GM18861 (cell line): Measurements from ENCODE around the gene RGS17.
A peak's percentile ranks its signal among the peaks of the same experiment; 100 is the strongest.
"Not testable (repeated sequence)": the region's sequence is repeated elsewhere in the genome, so short reads cannot be mapped to it uniquely, and the experiment has no call there.

Experiments
- ATAC-seq: cut with Tn5 transposase; IDR thresholded peaks from one replicate; pipeline ENCODE4 v1.9.1; 2021; ENCODE audit not compliant: unreplicated experiment

RGS17 gene, protein sequence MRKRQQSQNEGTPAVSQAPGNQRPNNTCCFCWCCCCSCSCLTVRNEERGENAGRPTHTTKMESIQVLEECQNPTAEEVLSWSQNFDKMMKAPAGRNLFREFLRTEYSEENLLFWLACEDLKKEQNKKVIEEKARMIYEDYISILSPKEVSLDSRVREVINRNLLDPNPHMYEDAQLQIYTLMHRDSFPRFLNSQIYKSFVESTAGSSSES

DNA sequence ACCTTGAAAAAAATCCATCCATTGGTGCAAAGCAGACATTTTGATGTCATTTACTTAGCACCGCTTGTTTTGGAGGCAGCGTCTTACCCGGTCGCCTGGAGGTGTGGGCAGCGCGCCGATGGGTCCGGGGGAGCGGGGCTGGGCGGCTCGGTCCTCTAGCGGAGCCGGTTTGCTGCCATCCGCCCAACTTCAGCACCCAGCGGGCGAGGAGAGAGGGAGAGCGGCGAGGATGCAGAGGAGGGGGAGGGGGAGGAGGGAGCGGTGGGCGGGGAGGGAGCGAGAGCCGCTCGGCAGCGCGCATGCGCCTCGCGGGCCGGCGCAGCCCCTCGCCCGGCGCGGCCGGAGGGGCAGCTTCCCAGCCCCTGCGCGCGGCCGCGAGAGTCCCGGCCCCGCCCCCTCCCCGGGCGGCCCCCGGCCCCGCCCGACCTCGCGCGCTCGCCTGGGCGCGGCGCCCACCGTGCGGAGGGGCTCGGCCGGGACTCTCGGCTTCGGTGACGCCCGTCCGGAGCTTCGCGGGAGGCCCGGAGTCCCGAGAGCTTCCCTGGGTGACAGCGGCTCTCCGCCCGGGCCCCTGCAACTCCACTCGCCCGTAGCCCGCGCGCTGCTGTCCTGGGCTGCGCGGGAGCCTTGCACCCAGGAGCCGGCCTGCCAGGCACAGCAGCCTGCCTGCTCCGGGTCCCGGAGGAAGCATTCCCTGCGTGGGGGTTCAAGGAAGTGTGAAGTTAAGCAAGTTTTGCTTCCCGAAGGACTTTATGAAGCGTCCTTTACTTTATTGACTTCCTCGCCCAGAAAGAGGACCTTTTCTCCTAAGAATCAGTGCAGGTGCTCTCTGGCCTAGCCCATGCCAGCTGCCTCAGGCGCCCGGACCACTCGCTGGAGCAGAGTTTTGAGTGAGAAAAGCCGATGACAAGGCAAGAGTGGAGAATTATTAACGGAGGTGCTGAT lies at the start of gene RGS17:
TSS of gene RGS17 (minus strand) at position 246 of the 945 bp plus-strand sequence. CDS start 87,264 bp downstream, outside the sequence.
- ATAC-seq = peak; percentile 61

GRCh38 chr6:153172815-153173214 lies 41.7 kb upstream of the RGS17 start:
- ATAC-seq = no peak

DNA sequence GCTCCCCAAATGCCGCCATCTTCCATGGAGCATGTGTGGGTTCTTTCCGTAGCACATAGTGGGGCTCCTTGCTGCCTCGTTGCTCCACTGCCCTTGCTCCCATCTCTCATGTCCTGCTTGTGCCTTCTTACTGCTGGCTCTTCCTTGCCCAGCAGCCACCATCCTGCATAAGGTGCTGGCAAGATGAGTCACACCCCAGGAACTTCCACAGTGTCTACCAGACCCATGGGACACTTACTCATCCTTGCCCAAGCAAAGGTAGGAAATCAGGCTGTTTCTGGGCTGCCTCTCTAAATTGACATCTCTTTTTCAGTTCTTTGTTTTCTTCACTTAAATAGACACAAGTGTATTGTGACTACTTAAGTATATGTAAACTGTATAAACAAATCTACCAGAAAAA lies 39.4 kb upstream of the RGS17 start:
- no peak for ATAC-seq

DNA sequence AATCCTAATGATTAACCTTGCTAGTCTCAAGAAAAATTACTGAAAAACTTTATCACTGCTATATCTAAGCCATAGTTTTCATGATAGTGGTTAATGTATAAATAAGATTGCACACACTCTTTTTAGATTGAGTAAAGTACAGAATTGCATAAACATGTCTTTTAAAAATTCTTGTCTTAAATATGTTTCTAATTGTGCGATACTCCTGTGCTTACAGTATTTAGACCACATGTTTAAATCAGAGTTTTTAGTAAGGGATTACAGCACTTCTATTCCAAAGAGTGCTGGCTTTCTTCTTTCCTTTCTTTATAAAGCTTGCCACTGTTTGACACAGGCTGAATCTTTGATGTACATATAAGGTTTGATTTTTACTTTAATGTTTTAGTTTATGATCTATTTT lies 36.8 kb upstream of the RGS17 start:
- ATAC-seq = no peak

DNA sequence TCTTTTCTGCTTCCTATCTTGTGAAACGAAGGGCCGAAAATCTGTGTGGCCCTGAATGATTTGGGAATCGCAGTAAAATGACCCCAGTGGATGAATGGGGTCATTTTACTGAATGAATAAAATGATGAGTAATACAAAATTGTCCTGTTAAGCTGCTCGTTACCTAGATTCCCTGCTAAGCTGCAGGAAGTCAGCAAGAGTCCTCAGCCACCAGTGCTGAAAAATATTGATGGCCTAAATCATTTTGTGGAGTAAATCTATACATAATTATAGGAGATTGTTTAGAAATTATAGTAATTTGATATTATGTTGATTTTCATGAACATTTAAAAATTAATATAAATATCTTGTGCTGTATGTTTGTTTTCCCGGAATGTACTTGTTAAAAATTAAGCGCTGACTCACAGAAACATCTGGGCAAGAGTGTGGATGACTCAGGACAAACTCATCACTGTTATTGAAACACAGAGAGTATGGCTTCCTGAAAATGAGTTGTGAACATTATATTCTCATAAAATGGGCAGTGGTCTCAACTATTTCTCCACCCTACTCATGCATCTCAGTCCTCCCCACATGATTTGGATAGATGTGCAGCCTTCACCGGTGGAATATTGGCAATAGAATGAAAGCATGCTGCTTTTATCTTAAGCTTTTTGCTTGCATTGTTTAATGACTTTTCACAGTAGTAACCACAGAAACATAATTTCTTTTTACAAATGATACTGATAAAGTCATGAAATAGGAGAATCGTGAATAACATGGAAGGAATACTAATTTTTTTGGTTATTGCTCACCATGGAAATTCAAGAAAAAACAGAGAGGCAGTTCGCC lies 36.2 kb upstream of the RGS17 start:
- no peak for ATAC-seq

DNA sequence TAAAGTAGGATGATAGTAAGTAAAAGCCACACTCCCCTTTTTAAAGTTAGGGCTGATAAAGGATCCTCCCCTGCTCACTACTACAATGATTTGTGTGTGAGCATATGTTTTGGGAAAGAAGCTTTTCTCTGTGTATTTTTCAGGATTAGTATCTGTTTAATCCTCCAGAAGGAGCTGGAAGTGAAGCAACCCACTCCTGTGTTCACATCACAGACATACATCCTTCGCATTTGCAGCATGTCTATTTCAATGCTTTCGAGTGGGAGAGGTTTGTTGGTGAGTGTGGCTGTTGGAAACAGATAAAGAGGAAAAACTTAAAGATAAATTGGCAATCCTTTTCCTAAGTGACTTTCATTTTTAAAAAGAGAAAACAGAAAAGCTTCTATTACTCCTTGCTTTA lies 31.6 kb upstream of the RGS17 start:
- no peak for ATAC-seq

DNA sequence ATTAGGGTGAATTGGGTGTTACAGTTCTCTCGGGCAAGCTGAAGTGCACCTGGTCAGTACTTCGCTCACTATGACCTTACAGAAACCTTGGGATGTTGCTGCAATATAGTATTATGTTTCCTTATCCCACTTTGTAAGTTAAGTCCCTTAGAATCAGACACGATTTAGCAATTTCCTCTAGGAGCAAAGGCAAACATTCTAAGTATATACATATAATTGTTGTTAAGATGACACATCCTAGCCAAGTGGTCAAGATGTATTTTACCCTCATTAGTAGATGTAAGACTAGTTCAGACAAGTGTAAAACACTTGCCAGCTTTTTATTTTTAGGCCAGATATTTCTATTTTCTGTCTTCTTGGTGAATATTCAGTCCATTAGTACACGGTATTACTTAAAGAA lies 31.1 kb upstream of the RGS17 start:
- no peak for ATAC-seq

DNA sequence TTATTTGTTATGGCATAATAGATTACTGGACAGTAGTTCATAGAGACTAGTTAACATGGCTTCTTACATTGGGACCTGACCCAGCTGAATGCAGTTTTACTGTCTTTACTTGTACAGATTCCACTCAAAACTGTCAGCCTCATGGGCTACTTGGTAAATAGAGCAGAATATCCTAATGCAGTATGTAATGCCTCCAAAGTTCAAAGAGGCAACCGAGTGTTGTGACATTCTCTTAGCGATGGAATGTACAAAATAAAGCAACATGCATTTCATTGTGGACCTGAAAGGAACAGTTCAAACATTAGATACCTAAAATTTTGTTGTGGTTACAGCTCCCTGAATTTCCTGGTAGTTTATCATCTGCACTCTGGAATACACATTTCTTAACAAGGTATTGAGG lies 29.1 kb upstream of the RGS17 start:
- ATAC-seq = no peak

DNA sequence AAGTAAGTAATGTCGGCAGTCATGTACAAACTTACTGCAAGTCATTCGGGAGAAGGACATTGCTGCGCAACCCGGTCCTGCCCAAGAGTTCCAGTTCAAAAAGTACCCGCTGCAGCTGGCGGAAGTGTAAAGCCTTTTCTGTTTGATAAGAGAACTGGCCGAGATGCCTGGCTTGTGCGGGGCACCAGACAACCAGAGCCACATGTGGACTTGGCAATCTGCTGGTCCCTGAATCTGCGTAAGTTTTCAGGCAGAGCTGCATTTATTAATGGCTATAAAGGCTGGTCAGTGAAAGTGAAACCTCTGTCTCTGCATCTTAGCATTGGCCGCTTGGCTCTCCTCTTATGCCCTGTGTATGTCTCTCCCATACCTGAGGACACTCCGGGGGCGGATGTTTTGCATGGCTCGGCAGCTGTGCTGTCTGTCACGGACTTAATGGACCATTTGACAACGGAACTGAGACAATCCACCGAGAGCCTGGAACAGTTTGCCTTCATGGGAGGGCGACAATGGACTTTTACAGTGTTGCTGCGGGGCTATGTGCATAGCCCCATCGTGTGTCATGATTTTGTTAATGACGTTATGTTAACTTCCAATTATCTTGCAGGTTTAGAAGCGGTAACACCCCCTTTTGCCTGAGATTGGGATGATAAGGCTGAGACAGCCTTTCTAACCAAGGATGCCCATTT lies 19.8 kb upstream of the RGS17 start:
- no peak for ATAC-seq

- no peak for ATAC-seq
Observed at GRCh38 chr6:153150371-153150751, 19.3 kb upstream of the RGS17 start.

- ATAC-seq = no peak
Observed at GRCh38 chr6:153149891-153150290, 18.8 kb upstream of the RGS17 start.

GRCh38 chr6:153146413-153146812 lies 15.3 kb upstream of the RGS17 start:
- ATAC-seq = no peak

GRCh38 chr6:153145591-153145990 lies 14.5 kb upstream of the RGS17 start:
- no peak for ATAC-seq

DNA sequence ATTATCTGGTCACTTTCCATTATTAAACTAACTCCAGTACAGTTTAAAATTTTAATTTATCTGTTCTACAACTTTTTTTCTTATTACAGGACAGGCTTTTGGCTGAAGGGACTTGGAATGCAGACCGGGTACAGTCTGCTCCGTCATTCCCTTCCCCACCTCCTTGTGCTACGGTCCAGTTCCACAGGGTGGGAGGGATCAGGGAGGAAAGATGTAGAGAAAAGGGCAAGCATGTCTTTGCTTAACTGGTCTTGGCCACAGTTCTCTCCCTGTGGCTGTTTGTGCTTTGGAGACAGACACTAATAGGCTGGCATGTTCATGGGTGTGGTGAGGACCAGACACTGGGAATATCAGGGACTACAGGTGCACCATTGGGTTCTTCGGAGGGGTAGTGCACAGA lies 12.1 kb upstream of the RGS17 start:
- no peak for ATAC-seq

- ATAC-seq = no peak
Observed at GRCh38 chr6:153140299-153140698, 9.2 kb upstream of the RGS17 start.

DNA sequence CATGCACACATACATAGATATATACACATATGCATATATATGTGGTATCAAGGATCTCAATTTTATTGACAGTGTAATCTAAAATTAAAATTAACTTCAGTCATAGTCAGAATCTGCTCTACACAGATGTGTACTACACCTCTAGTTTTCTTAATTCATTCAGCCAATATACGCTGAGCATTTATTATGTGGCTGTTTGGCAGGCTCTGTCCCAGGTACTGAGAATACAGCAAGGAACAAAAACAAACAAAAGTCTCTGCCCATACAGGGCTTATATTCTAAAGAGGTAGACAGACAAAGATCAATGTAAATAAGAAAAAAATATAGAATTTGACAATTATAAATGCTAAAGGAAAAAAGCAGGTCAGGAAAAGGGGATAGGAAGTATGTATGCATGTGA lies 7.8 kb upstream of the RGS17 start:
- no peak for ATAC-seq

GRCh38 chr6:153135681-153136080 lies 4.6 kb upstream of the RGS17 start:
- no peak for ATAC-seq

- not testable (repeated sequence) for ATAC-seq
Observed at GRCh38 chr6:153133667-153134066, 2.6 kb upstream of the RGS17 start.

GRCh38 chr6:153130515-153131036 lies 506 bp downstream of the RGS17 start:
- peak; percentile 6 for ATAC-seq

- ATAC-seq = no peak
Observed at GRCh38 chr6:153129873-153130514, 1.1 kb downstream of the RGS17 start.
